ENCODE data around the gene THEM4. TPM values are rescaled to one million over a fixed set of nuclear protein-coding genes. Genes with fewer than 3 reads are reported as not detected.

The THEM4 gene
- polyA plus RNA-seq, 4 donors: 5.7 to 36.3 (median 9.4) TPM

DNA sequence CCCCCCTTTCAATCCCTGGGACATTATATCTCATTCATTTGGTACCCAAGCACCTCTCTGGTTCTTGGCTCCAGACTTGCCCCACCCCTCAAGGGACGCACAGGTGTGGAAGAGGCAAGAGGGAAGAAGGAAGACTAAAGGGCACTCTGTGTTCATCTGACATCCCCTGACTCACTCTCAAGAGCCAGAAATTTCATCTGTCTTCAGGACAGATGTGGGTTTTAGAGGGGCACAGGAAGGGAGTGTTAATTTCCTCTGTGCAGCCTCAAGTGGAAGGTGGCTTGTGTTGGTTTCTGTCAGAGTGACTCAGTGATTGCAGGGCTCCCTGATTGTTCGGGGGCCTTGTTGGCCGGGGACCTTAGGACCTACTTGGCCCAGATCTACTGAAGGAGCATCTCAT is 72.1 kb downstream of the THEM4 start:
- no peaks in the 10 kb centered on the region for H3K36me3 ChIP-seq (ENCODE audit: control insufficient read depth in 3 of 3, insufficient read depth in 2 of 3, low read depth in 1 of 3, low read length in 3 of 3)
- no peak for FAIRE-seq
- H3K27ac ChIP-seq (ENCODE audit: low read depth in 1 of 3, low read length in 2 of 3): peak overlapping the region in 1 of 3 donors; percentile 69
- DNase-seq: no peak
- peaks cover 0 to 25% (median 2%) of the 10 kb centered on the region in 3 donors for H3K27me3 ChIP-seq (ENCODE audit: control insufficient read depth in 3 of 3, insufficient read depth in 3 of 3, low read length in 3 of 3)
- H3K4me1 ChIP-seq (ENCODE audit: control insufficient read depth in 3 of 3, insufficient read depth in 2 of 3, low read depth in 1 of 3, low read length in 2 of 3): peaks cover 5 to 35% (median 8%) of the 10 kb centered on the region in 3 donors
- WGBS, 3 donors: 27 to 41% (median 29%) methylated on average over 3 of the region's 3 CpGs
- H3K4me3 ChIP-seq (ENCODE audit: low read depth in 1 of 3, low read length in 3 of 3): no peak overlapping the region
- no peaks in the 10 kb centered on the region for H3K9me3 ChIP-seq (ENCODE audit: control insufficient read depth in 2 of 2, insufficient read depth in 1 of 2, low read depth in 1 of 2, low read length in 1 of 2)

DNA sequence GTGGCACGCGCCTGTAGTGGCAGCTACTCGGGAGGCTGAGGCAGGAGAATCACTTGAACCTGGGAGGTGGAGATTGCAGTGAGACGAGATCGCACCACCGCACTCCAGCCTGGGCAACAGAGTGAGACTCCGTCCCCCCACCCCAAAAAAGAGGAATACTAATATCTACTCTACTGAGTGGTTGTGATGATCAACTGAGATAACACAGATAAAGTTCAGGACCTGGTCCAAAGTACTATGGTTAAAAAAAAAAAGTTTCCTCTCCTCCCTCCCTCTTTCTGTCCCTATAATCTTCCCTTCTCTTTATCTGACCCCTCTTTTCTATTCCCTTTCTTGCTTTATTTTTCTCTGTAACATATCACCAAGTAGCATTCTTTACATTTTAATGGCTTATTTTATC is 73.7 kb downstream of the THEM4 start:
- no peak overlapping the region for H3K4me3 ChIP-seq (ENCODE audit: low read depth in 1 of 3, low read length in 3 of 3)
- H3K27ac ChIP-seq (ENCODE audit: low read depth in 1 of 3, low read length in 2 of 3): no peak overlapping the region
- peaks cover 6 to 45% (median 8%) of the 10 kb centered on the region in 3 donors for H3K4me1 ChIP-seq (ENCODE audit: control insufficient read depth in 3 of 3, insufficient read depth in 2 of 3, low read depth in 1 of 3, low read length in 2 of 3)
- H3K36me3 ChIP-seq (ENCODE audit: control insufficient read depth in 3 of 3, insufficient read depth in 2 of 3, low read depth in 1 of 3, low read length in 3 of 3): no peaks in the 10 kb centered on the region
- DNase-seq: no peak
- no peak for FAIRE-seq
- WGBS, 3 donors: 94 to 95% (median 95%) methylated on average over 7 of the region's 7 CpGs
- H3K9me3 ChIP-seq (ENCODE audit: control insufficient read depth in 2 of 2, insufficient read depth in 1 of 2, low read depth in 1 of 2, low read length in 1 of 2): no peaks in the 10 kb centered on the region
- H3K27me3 ChIP-seq (ENCODE audit: control insufficient read depth in 3 of 3, insufficient read depth in 3 of 3, low read length in 3 of 3): peaks cover 0 to 25% (median 2%) of the 10 kb centered on the region in 3 donors

DNA sequence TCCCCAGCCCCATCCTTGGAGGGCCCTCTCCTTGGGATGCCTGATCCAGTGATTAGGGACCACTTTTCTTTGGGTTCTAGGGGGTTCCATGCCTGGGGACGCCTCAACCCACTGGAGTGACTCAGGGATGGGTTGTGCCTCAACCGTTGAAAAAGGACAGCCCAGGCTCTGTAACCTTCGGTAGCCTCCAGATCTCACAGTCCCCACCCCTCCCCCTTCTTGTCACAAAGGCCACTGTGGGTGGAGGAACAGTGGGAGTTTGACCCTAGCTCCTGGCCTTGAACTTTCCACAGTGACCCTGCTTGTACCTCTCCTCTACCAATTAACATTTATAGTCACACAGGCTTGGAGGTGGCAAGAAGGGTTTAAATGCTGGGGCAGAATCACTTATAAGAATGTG is 75.1 kb downstream of the THEM4 start:
- WGBS, 3 donors: 30 to 54% (median 31%) methylated on average over 3 of the region's 3 CpGs
- Histone ChIP-seq H3K27ac (ENCODE audit: low read depth in 1 of 3, low read length in 2 of 3) (no peak overlapping the region), H3K27me3 (ENCODE audit: control insufficient read depth in 3 of 3, insufficient read depth in 3 of 3, low read length in 3 of 3) (peaks cover 0 to 17% (median 2%) of the 10 kb centered on the region in 3 donors), H3K4me1 (ENCODE audit: control insufficient read depth in 3 of 3, insufficient read depth in 2 of 3, low read depth in 1 of 3, low read length in 2 of 3) (peaks cover 6 to 40% (median 8%) of the 10 kb centered on the region in 3 donors), H3K36me3 (ENCODE audit: control insufficient read depth in 3 of 3, insufficient read depth in 2 of 3, low read depth in 1 of 3, low read length in 3 of 3) (no peaks in the 10 kb centered on the region), H3K9me3 (ENCODE audit: control insufficient read depth in 2 of 2, insufficient read depth in 1 of 2, low read depth in 1 of 2, low read length in 1 of 2) (no peaks in the 10 kb centered on the region), H3K4me3 (ENCODE audit: low read depth in 1 of 3, low read length in 3 of 3) (no peak overlapping the region)
- peak in 1 of 2 donors; percentile 41 for DNase-seq
- no peak for FAIRE-seq

DNA sequence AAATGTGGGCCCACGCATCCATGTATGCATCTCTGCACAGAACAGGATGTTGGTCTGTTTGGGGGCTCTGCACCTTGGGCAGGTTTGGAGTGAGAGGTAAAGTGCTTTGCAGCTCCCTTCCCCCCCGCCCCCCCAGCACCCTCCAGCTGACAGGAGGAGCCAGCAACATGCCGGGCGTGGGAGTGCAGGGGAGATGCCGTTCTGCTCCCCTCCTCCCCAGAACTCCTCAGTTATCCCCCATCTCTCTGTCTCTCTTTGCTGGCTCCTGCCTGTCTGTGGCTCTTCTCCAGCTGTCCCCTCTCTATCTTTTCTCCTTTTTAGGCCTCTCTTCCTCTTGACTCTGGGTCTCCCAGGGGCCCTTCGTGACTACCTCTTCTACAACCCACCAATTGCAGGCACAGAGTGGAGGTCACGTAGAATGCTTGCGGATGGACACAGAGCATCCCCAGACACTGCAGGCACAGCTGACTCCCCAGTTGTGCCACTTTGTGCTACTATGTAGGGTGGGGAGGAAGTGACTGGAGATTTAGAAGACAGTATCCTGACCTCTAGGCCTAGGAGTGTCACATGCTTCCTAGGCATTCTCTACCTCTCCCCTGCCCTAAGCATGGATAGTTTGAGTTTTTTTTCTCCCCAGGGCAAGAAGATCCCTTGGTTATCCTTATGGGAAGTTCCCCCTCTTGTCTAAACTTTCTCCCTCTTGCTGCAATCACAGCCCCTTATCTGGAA is 76.0 kb downstream of the THEM4 start:
- DNase-seq (no peak), FAIRE-seq (no peak)
- Histone ChIP-seq H3K36me3 (ENCODE audit: control insufficient read depth in 3 of 3, insufficient read depth in 2 of 3, low read depth in 1 of 3, low read length in 3 of 3) (no peaks in the 10 kb centered on the region), H3K27me3 (ENCODE audit: control insufficient read depth in 3 of 3, insufficient read depth in 3 of 3, low read length in 3 of 3) (peaks cover 0 to 10% (median 2%) of the 10 kb centered on the region in 3 donors), H3K4me1 (ENCODE audit: control insufficient read depth in 3 of 3, insufficient read depth in 2 of 3, low read depth in 1 of 3, low read length in 2 of 3) (peaks cover 3 to 39% (median 6%) of the 10 kb centered on the region in 3 donors), H3K27ac (ENCODE audit: low read depth in 1 of 3, low read length in 2 of 3) (peak overlapping the region in 1 of 3 donors; percentile 9), H3K4me3 (ENCODE audit: low read depth in 1 of 3, low read length in 3 of 3) (no peak overlapping the region), H3K9me3 (ENCODE audit: control insufficient read depth in 2 of 2, insufficient read depth in 1 of 2, low read depth in 1 of 2, low read length in 1 of 2) (no peaks in the 10 kb centered on the region)
- 72 to 84% (median 75%) methylated on average over 4 to 8 of the region's 8 CpGs for WGBS, 3 donors

DNA sequence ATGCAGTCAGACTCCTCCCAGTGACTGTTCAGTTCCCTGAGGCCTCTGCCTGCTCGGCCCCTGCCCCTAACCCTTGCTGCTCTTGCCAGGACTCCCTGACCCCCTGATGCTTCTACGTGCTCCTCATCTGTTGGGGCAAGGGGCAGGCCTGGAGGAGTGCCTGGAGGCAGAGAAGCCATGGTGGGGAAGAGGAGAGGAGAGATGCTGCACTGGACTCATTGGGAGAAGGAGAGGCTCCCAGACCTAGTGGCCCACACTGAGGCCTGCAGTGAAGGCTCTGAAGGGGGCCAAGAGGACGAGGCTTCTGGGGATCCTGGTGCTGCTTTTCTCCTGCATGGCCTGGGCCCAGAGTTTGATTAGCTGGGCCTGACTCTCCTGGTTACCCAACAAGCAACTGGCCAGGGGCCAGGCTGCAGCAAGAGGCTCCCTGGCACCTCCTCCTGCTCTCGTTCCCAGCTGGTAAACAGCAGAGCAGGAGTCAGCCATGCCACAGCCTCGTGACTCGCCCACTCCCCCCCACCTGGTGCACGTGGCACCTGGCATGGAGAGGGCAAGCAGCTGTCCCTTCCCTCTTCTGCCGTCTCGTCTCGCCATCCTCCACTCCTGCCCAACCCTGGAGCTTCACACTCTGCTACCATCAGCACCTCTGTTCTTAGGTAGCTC is 76.9 kb downstream of the THEM4 start:
- no peaks in the 10 kb centered on the region for H3K36me3 ChIP-seq (ENCODE audit: control insufficient read depth in 3 of 3, insufficient read depth in 2 of 3, low read depth in 1 of 3, low read length in 3 of 3)
- peak overlapping the region in 2 of 3 donors; percentile 14 to 60 for H3K27ac ChIP-seq (ENCODE audit: low read depth in 1 of 3, low read length in 2 of 3)
- peaks cover 3 to 39% (median 6%) of the 10 kb centered on the region in 3 donors for H3K4me1 ChIP-seq (ENCODE audit: control insufficient read depth in 3 of 3, insufficient read depth in 2 of 3, low read depth in 1 of 3, low read length in 2 of 3)
- H3K27me3 ChIP-seq (ENCODE audit: control insufficient read depth in 3 of 3, insufficient read depth in 3 of 3, low read length in 3 of 3): peaks cover 0 to 5% (median 0%) of the 10 kb centered on the region in 3 donors
- 16 to 47% (median 27%) methylated on average over 10 of the region's 10 CpGs for WGBS, 3 donors
- H3K4me3 ChIP-seq (ENCODE audit: low read depth in 1 of 3, low read length in 3 of 3): no peak overlapping the region
- H3K9me3 ChIP-seq (ENCODE audit: control insufficient read depth in 2 of 2, insufficient read depth in 1 of 2, low read depth in 1 of 2, low read length in 1 of 2): no peaks in the 10 kb centered on the region
- DNase-seq: peak; percentile 39 to 92
- FAIRE-seq: no peak

DNA sequence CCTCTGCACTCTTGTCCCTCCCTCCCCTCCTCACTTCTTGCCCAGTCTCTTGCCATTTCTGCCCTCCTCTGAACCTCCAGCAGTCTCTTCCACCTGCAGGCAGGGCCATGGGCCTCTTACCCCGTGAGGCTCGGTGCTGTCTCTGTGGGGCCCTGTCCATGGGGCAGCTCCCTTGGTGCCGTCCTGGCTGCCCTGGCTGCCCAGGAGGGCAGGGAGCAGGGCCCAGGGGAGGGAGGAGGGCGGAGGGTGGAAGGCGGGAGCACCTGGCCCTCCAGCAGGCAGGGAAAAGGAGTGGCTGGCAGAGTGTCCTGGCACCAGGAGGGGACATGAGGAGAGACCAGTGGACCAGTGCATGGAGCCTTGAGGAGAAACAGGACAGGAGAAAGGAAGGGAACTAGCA is 77.7 kb downstream of the THEM4 start, which contains the start of gene RORC:
RORC (minus strand) TSS at position 198 of the 400 bp plus-strand sequence; CDS start at position 160, 38 bp downstream.
- Histone ChIP-seq H3K4me3 (ENCODE audit: low read depth in 1 of 3, low read length in 3 of 3) (peak within 1 kb of the TSS in 2 of 3 donors; percentile 30 to 64), H3K4me1 (ENCODE audit: control insufficient read depth in 3 of 3, insufficient read depth in 2 of 3, low read depth in 1 of 3, low read length in 2 of 3) (peaks cover 0 to 32% (median 6%) of the 10 kb centered on the region in 3 donors), H3K27ac (ENCODE audit: low read depth in 1 of 3, low read length in 2 of 3) (peak within 1 kb of the TSS; percentile 59 to 88 (median 69)), H3K27me3 (ENCODE audit: control insufficient read depth in 3 of 3, insufficient read depth in 3 of 3, low read length in 3 of 3) (no peaks in the 10 kb centered on the region), H3K9me3 (ENCODE audit: control insufficient read depth in 2 of 2, insufficient read depth in 1 of 2, low read depth in 1 of 2, low read length in 1 of 2) (no peaks in the 10 kb centered on the region), H3K36me3 (ENCODE audit: control insufficient read depth in 3 of 3, insufficient read depth in 2 of 3, low read depth in 1 of 3, low read length in 3 of 3) (no peaks in the 10 kb centered on the region)
- no peak for FAIRE-seq
- WGBS, 3 donors: 25 to 62% (median 26%) methylated on average over 5 of the region's 5 CpGs
- peak; percentile 53 to 84 for DNase-seq

DNA sequence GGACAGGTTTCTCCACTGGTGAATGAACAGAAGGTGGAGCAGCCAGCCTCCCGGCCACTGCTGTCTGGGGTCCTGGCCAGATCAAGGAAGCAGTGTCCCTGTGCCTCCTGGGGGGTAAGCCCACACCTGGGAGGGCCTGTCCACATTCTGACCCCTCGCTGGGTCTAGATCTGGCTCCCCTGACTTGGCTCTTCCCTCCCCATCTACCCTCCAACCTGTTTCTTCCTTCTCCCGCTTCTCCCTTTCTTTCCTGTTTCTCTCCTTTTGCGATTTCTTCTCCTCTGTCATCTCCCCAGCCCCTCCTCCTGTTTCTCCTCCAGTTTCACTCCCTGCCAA is 78.1 kb downstream of the THEM4 start:
- peaks cover 0 to 32% (median 6%) of the 10 kb centered on the region in 3 donors for H3K4me1 ChIP-seq (ENCODE audit: control insufficient read depth in 3 of 3, insufficient read depth in 2 of 3, low read depth in 1 of 3, low read length in 2 of 3)
- DNase-seq (no peak), FAIRE-seq (no peak)
- H3K27ac ChIP-seq (ENCODE audit: low read depth in 1 of 3, low read length in 2 of 3): peak overlapping the region; percentile 59 to 88 (median 69)
- H3K4me3 ChIP-seq (ENCODE audit: low read depth in 1 of 3, low read length in 3 of 3): peak overlapping the region in 2 of 3 donors; percentile 30 to 64
- no peaks in the 10 kb centered on the region for H3K36me3 ChIP-seq (ENCODE audit: control insufficient read depth in 3 of 3, insufficient read depth in 2 of 3, low read depth in 1 of 3, low read length in 3 of 3)
- H3K27me3 ChIP-seq (ENCODE audit: control insufficient read depth in 3 of 3, insufficient read depth in 3 of 3, low read length in 3 of 3): no peaks in the 10 kb centered on the region
- 14 to 59% (median 21%) methylated on average over 3 to 4 of the region's 4 CpGs for WGBS, 3 donors
- H3K9me3 ChIP-seq (ENCODE audit: control insufficient read depth in 2 of 2, insufficient read depth in 1 of 2, low read depth in 1 of 2, low read length in 1 of 2): no peaks in the 10 kb centered on the region

DNA sequence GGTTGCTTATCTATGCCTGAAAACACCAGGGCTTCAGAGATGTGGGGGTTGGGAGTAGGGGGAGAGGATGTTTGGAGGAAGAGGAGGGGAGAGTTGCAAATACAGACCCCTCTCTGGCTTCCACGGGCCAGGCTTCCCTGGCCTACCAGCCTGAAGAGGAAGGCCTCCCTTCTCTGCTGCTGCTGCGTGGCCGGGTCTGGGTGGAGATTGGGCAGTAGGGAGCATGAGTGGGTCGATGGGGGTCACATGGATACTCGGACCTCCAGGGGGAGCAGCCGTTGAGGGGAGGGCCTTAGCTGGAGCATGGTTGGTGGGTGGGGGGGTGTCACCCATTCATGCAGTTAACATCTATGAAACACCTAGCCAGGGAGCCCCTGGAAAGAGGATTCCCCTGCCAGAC is 79.3 kb downstream of the THEM4 start:
- Histone ChIP-seq H3K36me3 (ENCODE audit: control insufficient read depth in 3 of 3, insufficient read depth in 2 of 3, low read depth in 1 of 3, low read length in 3 of 3) (no peaks in the 10 kb centered on the region), H3K4me1 (ENCODE audit: control insufficient read depth in 3 of 3, insufficient read depth in 2 of 3, low read depth in 1 of 3, low read length in 2 of 3) (peaks cover 0 to 40% (median 8%) of the 10 kb centered on the region in 3 donors), H3K9me3 (ENCODE audit: control insufficient read depth in 2 of 2, insufficient read depth in 1 of 2, low read depth in 1 of 2, low read length in 1 of 2) (no peaks in the 10 kb centered on the region), H3K4me3 (ENCODE audit: low read depth in 1 of 3, low read length in 3 of 3) (no peak overlapping the region), H3K27ac (ENCODE audit: low read depth in 1 of 3, low read length in 2 of 3) (peak overlapping the region in 2 of 3 donors; percentile 33 to 53), H3K27me3 (ENCODE audit: control insufficient read depth in 3 of 3, insufficient read depth in 3 of 3, low read length in 3 of 3) (no peaks in the 10 kb centered on the region)
- 27 to 61% (median 49%) methylated on average over 6 of the region's 6 CpGs for WGBS, 3 donors
- FAIRE-seq (no peak), DNase-seq (no peak)
